ENCODE results near the gene C16orf89.

The C16orf89 gene

DNA sequence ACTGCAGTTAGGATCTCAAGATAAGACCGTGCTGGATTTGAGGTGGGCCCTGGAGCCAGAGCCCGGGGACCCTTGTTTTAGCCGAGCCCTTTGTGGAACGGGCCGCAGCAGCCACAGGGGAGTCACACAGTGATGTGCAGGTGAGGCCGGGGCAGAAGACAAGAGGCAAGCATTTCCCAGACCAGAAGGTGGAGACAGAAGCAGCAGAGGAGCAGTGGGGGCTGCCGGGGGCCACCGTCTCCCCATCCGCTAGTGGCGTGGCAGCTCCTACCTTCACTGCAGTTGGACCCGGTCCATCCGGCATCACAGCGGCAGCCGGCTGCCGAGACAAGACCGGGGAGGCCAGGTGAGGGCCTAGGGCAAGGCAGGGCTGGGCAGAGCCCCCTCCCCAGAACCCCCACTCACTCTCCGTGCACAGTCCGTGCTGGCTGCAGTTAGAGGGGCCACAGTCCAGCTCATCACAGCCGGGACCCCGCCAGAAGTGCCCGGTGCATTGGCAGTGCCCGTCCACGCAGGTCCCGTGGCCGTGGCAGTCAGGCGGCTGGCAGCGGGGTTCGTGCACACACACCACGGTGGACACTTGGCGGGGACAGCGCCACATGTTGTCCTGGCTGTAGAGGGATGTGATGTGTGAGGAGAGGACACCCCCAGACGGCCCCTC is 38.1 kb downstream of the C16orf89 start:
- DNase-seq: no peak

DNA sequence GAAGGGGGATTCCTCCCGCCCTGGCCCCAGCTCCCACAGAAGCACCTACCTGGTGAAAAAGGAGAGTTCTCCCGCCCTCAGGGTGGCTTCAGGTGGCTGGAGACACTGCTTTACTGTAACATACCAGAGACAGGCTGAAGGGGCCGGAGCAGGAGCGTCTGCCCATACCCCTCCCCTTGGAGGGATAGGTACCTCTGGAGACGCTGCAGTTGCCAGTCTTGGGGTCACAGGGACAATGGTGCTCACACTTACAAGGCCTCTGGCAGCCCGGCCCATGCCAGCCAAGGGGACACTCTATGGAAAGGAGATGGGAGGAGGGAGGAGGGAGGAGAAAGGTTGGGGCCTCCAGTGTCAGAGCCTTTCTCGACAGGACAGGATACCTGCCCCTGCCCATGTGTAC is 38.7 kb downstream of the C16orf89 start:
- no peak for DNase-seq

DNA sequence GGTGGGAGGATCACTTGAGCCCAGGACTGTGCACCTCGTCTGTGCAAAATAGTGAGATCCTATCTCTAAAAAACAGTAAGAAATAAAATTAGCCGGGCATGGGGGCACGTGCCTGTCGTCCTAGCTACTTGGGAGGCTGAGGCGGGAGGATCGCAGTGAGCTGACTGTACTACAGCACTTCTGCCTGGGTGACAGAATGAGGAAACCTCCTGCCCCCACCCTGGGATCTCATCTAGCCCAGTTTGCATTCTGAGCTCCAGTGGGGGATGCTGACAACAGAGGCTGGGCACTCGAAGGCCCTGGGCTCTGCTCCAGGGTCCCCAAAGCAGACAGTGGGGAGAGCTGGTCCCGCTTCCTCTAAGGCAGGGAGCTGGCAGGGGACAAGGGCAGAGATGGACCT is 39.1 kb downstream of the C16orf89 start:
- no peak for DNase-seq

DNA sequence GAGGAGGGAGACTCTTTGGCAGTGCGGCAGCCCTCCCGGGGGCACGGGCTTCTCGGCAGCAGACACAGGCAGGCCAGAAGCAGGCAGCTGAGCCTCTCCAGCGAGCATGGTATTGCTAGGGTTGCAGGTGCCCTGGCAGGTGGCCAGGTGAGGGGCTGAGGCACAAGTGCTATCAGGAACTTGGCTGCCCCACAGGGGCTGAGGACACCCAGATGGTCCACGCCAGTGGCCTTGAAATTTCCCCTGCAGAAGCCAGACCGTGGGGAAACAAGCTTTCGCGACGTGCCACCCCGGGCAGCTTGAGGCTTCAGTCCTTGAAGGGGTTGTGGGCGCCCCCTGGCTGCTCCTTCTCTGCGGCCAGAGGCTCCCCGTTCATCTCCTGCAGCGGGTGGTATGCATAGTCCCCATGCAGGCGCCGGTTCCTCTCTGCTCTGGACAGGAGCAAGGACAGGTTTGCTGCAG is 40.6 kb downstream of the C16orf89 start:
- peak; percentile 77 for DNase-seq

DNA sequence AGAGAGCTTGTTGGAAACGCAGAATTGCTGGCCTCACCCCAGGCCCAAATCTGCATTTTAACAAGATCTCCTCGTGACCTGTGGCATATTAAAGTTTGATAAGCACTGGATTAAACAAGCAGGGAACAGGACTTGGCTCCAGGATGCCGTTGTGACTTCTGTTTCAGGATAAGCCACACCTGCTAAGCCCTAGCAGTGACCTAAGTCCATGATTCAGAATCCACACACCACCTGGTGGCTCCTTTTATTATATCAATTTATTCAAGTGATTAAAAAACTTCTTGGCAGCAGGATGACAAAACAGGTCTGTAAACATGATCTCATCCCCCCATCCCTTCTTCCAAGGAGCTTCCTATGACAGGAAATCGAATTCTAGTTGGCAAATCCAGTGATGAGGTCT is 41.1 kb downstream of the C16orf89 start:
- peak; percentile 57 for DNase-seq

DNA sequence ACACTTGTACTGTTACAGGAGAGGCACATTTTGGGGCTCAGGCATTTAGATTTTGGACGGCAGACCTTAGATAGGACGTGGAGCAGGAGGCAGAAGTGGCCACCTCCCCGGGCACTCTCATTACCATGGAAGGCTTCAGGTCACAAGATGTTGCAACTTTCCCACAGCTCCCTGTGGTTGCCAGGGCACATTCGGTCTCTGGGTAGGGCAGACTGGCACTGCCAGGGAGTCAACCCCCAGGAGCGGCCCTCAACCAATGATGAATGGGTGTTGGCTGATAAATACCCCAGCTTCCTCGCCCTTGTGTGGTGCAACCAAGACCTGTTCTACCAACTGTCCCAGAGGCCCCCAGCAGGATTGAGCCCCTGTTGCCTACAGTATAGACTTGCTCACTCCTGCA is 43.2 kb downstream of the C16orf89 start:
- DNase-seq: no peak

DNA sequence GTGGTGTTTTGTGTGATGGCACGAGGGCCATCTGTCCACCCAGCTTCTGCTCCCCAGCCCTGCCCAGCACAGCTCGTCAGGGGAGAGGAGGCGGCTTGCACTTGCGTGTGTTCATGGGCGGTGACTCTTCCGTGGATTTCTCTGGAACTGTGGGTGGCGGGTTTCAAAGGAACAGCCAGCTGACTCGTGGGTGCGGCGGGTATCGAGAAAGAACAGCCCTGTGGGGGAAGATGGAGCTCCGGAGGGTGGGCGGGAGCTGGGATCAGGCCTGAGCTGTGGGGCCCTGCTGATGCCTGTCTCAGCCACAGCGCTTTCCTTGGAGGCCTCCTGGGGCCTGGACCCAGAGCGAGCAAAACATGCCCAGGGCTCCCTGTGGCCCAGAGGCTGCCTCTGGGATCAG is 45.2 kb downstream of the C16orf89 start:
- no peak for DNase-seq

DNA sequence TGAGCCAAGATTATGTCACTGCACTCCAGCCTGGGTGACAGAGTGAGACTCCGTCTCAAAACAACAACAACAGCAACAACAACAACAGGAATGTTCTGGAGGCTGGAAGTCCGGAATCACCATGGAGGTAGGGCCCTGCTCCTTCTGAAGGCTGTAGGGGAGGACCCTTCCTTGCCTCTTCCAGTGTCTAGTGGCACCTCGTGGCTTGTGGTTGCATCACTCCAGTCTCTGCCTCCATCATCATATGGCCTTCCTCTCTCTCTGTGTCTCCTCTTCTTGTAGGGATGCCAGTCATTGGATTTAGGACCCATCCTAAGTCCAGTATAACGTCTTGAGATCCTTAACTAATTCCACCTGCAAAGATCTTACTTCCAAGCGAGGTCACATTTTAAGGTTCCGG is 46.0 kb downstream of the C16orf89 start:
- no peak for DNase-seq

DNA sequence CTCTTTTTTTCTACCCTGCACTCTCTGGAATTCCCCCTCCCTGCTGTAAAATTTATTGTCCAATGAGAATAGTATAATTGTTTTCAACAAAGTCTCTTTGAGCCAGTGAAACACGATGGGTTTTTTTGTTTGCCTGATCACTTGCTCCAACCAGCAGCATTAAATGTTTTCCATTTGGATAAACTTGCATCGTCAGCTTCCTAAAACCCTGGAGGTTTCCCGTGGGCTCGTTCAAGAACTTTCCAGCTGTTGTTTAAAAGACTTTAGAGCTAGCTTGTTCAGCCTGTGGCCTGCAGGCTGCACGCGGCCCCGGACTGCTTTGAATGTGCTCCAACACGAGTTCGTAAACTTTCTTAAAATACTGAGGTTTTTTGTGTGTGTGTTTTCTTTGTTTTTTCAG is 47.0 kb downstream of the C16orf89 start:
- DNase-seq: no peak

DNA sequence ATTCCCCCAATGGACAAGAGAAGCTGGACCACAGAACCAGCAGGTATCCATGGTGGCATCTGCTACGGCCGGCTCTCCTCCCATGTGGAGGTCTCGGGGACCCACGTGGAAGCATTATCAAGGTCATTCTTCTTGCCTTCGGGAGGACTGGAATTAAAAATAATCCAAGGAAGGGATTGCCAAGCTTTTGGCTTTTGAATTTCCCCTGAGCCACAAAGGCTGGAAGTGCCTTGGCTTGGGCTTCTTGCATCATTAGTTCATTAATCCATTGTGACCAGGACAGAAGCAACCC is 48.1 kb downstream of the C16orf89 start:
- DNase-seq: no peak

DNA sequence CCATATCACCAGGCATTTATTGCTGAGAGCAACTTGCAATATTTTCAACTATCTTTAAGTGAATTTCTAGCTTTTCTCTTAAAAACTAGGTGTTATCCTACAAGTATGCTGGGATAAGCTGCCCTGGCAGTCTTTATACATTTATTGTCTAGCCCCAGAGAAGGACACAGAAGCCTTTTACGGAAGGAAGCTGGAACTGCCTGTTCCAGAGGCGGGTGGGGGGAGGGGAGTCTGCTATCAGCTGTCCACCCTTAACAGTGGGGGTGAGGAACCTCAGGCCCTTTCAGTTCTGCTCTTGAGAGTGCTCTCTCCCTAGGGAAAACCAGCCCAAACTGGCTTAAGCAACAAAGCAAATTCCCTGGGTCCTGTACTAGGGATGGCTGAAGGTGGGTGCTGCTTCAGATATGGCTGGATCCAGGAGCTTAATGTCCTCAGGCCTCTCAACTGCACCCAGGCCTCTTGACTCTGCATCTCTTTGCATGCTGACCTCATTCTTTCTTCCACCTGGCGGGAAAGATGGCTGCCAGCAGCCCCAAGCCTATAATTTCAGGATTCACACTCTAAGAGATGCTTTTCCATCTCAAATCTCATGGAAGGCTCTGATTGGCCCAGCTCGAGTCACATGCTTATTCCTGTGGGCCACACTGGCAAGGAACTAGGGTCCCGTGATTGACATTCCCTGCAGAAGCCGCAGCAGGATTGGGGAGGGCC is 48.6 kb downstream of the C16orf89 start:
- no peak for DNase-seq

DNA sequence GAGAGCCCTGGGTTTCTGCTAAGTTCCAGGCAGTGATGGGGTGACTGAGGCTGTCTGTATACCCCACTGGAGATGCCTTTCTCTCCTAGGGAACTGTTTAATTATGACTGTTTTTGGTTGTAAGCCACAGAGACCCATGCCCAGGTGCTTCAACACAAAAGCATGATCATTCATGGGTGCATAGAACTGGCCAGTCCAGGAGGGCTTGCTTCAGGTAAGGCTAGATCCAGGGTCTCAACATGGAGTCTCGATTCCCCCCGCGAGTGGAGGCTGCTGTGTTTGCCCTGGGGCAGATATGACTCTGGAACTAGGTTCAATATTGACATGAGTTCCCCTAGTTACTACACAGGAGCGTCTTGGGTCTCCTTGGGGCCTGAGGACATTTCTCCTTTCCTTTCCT is 49.9 kb downstream of the C16orf89 start:
- no peak for DNase-seq

DNA sequence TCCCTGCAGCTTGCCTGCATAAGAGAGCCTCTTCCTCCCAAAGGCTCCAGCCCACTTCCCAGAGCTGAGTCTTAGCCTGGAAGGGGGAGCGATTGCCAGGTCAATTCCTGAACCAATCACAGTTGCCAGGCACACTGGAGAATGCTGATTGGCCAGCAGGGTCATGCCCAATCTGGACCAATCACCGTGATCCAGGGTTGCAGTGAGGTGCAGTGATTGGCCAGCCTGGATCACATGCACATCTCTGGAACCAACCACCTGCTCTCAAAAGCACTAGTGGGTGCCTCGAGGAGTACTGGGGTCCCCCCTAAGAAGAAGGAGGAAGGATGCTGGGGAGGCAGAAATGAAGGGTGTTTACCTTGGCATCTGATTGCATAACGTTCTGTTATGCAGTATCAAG is 50.4 kb downstream of the C16orf89 start:
- DNase-seq: no peak

DNA sequence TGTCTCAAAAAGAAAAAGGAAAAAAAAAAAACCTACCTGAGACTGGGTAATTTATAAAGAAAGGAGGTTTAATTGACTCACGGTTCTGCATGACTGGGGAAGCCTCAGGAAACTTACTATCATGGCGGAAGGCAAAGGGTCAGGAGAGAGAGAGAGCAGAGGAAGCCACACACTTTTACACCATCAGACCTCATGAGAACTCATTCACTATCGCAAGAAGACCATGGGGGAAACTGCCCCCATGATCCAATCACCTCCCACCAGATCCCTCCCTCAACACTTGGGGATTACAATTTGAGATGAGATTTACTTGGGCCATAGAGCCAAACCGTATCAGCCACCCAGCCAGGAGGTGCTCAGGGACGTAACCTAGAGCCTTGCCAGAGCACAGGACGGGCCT is 52.9 kb downstream of the C16orf89 start:
- no peak for DNase-seq

DNA sequence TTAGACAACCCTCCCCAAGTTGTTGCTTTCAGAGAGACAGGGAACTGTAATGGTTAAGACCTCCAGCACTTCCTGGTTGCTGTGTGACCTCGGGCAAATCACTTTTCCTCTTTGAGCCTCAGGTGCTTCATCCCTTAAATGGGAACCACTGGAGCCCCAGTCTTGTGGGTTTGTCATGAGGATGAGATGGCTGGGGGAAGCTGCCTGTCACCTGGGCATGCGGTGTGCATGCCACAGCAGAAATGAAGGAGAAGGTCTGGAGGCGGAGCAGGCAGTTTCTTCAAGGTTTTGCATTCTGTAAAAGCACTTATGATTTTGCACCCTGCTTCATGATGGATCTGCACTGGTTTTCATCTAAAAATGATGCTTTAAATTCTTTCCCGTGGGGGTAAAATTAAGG is 54.1 kb downstream of the C16orf89 start:
- no peak for DNase-seq

DNA sequence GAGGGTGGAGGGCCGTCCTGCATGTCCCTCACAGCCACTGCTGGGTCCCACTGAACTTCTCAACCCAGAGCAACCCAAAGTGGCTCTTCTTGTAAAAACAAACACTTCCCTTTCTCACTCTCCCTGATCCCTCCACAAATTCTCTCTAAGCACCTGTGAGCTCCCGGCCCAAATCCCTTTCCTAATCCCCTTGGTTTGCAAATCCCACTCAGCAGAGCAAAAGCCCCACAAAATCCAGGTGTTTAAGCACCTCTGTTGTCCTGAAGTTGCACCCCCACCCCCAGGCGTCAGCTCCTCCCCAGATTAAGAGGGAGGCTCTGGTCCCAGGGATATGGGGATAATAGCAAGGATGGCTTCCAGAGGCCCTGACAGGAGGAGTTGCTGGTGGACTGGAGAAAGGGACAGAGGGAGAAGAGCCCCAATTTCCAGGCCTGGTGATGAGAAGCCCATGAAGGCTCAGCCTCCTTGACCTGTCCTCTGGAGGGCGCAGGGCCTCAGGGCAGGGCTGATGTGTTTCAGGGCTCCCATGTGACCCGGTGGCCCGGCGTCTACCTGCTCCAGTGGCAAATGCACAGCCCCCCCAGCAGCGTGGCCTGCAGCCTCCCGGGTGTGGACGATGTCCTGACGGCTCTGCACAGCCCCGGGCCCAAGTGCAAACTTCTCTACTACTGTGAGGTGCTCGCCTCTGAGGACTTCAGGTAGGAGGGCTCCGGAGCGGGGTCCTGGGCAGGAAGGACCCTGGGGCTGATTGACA is 55.0 kb downstream of the C16orf89 start:
- no peak for DNase-seq

DNA sequence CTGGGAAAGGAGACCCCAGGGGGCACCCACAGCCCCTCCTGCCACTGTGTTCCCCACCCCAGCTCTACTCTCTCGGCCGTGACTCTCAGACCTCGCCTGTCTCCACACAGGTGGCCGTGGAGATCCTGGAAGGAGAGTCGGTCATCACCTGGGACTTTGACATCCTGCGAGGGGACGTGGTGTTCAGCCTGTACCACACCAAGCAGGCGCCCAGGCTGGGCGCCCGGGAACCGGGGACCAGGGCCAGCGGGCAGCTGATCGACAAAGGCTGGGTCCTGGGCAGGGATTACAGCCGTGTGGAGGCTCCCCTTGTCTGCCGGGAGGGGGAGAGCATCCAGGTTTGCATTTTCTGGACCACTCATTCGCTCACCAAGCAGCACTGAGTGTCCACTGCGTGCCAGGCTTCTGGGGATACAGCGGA is 57.4 kb downstream of the C16orf89 start:
- no peak for DNase-seq

DNA sequence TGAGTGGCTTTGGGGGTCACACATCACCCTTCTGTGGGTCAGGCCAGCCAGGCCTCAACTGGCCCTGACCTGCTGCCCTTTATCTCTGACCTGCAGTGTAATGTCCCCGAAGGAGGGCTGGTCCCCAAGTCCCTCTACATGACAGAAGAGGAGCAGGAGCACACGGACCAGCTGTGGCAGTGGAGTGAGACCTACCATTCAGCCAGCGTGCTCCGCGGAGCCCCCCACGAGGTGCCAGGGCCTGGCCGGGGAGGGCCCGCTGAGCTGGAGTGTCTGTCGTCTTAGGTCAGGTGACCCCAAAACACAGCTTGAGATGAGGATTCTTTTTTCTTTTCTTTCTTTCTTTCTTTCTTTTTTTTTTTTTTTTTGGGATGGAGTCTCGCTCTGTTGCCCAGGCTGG is 58.5 kb downstream of the C16orf89 start:
- DNase-seq: no peak

DNA sequence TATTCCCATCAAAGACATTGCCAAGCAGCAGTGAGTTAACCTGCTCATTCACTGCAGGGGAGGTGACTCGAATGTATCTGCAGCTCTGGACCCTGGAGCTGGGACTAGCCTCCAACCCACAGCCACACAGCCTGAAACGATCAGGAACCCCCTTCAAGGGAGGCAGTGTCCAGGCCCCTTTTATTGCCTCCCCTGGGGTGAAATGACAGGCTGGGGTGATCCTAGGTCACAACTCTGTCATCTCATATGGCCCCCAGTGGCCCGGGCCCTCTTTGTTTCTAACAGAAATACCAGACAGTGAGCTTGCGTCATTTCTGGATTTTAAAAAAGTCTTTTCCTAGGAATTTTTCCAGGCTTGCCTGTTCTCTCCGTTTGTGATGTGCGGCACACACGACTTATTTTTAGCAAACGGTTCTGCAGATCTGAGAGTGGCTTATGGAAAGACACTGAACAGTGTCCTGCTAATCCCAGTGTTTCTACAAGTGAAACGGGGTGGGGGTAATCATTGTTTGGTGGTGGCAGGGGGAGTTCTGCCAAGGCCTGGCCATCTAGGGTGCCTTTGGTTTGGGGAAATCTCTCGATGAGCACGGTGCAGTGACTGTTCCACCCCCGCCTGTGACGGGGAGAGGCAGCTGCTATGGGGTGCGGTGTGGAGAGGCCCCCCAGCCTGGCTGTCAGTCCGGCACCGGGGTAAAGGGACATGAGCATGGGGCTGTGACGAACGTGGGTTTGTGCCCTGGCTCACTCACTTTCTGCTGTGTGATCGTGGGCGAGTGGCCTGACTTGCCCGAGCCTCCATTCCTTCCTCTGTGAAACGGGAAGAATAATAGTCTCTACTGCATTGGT is 59.2 kb downstream of the C16orf89 start:
- DNase-seq: no peak

DNA sequence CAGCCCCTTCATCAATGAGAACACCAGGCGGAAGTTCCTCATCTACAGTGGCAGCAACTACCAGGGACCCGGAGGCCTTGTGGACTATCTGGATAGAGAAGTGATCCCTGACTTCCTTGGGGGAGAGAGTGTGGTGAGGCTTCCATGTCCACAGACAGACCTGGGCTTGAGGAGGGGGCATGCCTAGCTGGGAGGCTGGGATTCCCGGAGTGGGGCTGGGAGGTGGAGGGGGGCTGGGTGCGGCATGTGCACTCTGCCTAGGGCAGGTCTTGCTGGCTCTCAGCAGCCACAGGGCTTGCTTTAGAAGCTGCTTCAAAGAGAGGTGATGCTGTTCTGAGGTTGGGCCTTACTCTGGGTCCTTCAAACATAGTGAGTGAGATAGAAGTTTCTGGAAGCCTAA is 59.8 kb downstream of the C16orf89 start:
- DNase-seq: no peak

DNA sequence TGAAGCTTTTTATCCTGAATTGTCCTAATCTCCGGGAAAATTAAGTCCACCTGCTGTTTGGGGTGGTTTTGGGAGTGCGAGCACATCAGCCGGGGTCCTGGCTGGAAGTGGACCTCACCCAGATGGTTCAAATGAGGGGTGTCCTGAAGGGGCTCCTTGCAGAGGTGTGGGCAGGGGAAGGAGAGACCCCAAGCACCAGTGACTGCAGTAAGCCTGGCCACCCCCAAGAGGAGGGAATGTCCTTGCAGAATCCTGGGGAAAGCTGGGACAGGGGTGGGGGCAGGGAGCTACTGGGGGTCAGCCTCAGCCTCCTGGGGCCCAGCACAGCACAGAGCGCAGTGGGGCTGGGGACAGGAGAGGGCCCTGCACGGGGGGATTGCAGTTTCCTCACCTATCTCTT is 61.4 kb downstream of the C16orf89 start:
- no peak for DNase-seq

DNA sequence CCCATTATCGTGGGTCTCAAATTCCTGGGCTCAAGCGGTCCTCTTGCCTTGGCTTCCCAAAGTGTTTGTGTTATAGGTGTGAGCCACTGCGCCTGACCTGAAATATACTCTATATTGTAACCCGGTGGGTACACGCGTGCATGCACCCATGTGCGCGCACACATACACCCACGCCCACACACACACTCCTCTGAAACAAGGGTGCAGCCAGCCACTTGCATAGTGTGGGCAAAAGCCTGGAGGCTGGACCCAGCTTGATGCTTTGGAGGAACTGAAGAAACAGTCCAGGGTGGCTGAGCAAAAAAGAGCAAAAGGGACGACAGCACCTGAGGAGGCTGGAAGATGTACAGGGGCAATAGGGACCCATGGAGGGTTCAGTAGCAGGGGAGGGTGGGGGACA is 61.9 kb downstream of the C16orf89 start:
- DNase-seq: no peak

DNA sequence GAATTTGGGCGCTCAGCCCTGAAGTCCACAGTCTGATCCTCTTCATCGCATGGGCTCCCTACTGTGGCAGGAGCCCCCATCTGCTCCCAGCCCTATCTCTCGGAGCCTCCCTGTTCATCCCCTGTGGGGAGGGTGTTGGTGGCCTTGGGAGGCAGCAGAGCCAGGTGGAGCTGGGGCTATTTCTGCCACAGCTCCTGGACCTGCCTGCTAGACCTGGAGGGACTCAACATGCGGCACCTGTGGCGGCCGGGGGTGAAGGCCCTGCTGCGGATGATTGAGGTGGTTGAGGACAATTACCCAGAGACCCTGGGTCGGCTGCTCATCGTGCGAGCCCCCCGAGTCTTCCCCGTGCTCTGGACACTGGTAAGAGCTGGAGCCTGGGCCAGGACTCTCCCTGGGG is 62.5 kb downstream of the C16orf89 start:
- DNase-seq: no peak
